Effector CD8-positive, alpha-beta T cell (primary cell): ENCODE measurements around the gene LRRC18.

Experiments used
- DNase-seq: peaks from one replicate; lab custom pipeline; 2025; lab: John Stamatoyannopoulos, UW

Gene LRRC18

GRCh38 chr10:48907730-48908129 lies 31.9 kb downstream of the LRRC18 start:
- DNase-seq = no peak

- no peak for DNase-seq
Observed at GRCh38 chr10:48906841-48907240, 32.8 kb downstream of the LRRC18 start.

DNA sequence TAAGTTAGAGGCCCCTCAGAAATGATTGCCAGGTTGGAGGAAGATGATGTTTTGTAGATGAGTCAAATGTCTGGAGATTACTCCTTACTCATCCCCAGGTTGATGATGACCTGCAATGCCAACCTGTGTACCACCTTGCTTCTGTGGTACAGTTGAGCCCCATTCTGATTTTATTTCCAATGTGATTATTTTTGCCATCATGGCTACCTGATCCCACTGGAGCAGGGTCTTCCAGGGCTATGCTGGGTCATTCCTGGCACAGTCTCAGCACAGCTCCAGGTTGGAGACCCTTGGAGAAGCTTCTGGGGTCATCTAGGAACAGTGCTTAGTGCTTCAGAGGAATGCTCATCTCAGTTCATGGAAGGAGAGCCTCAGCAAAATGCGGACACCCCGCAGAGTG lies 34.3 kb downstream of the LRRC18 start:
- DNase-seq = no peak

DNA sequence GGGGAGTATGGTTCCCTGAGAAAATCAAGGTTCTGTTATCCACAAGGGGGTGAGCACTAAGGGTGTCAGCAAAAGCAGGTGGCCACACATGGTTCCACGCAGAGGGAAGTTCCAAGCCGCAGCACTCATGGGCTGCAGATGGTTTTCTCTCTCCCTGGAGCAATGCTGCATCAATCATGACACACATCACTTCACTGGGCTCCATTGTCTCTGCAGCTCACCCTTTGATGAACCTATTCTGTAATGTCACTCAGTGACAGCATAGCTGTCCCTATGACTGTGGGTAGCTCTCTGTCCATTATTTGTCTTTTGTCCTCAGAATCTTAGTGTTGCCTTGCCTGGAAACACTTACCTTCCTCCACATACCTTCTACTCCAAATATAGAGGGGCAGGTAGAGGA lies 34.8 kb downstream of the LRRC18 start:
- DNase-seq = no peak

GRCh38 chr10:48903151-48903550 lies 36.5 kb downstream of the LRRC18 start:
- no peak for DNase-seq

DNA sequence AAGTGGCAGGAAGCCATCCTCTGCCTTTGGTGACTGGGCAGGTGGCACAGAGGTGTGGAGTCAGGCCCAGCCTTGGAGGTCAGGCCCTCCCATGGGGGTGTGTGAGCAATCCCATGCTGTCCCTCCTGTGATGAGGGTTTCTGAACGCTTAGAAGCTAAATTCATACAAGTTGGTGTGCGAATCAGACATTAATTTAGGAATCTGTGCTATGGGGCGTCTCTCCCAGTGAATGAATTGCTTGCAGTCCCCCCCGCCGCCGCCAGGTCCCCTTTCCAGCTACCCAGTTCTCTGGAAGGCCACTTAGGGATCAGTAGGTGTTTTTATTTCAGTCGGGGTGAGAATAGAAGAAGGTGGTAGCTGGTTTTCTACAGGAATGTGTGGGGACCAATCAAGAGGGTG lies 37.5 kb downstream of the LRRC18 start:
- no peak for DNase-seq

- no peak for DNase-seq
Observed at GRCh38 chr10:48901319-48901718, 38.3 kb downstream of the LRRC18 start.

DNA sequence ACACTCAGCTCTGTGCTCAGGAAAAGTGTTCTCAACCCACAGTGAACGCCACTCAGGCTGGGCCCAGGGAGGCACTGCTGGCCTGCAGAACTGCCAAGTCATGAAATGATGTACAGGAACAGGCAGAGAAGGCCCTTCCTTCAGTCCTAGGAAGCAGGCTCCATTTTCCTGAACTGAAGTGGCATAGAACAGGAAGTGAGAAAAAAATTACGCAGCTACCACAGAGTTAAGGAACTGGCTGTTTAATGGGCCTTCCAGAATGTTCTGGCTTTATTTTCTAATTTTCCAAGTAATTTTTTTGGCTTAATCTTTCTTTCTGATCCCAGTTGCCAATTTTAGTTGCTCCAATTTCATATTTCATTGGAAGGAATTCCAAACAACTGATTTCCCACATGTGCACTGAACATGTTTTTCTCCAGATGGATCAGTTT lies 39.3 kb downstream of the LRRC18 start:
- no peak for DNase-seq

DNA sequence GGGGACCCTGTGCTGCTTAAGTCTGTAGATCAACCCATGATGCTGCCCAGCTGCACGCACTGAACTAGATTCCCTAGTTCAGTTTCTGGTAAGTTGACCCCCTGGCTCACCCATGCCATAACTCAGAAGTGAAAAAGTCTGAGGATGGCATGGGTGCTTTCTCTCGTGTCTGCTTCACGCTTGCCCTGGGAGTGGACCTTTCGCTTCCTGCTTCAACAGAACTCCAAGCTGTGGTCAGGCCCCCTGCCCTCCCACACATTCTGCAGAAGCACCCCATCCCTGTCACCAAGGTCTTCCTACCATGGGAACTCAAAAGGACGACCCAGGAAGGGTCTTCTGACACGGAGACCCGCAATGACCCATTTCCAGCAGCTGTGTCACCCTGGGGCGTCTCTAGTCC lies 39.9 kb downstream of the LRRC18 start:
- DNase-seq = no peak

GRCh38 chr10:48898426-48898825 lies 41.2 kb downstream of the LRRC18 start:
- DNase-seq = no peak

GRCh38 chr10:48897441-48897790 lies 42.2 kb downstream of the LRRC18 start:
- DNase-seq = no peak

DNA sequence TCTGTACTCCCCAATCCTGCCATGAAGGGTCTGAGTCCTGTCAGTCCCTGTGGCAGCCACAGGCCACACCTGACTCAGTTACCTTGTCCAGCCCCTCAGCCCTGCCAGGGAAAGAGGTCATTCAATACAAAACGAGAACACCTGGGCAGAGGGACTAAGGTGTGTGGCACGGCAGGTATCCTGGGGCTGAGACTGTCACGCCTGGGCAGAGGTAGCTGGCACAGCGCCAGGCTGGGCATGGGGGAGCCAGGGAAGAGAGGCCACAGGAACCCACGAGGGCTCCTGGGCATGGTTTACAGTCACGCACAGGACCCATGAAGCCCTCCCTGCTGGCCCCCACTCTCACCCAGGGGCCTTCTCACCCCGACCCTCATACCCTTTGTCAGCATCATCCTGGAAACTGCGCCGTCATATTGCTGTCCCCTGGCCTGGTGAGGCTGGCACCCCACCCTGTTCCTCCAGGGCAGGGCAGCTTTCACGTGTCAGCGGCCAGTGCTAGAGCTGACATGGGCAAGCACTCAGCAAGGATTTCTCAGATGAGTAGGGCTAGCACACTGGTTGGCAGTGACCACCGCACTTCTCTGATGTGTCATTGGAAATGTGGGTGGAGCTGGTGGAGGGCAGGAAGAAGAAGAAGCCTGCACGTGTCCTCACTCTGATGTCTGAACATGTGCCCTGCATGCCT lies 42.7 kb downstream of the LRRC18 start:
- no peak for DNase-seq

DNA sequence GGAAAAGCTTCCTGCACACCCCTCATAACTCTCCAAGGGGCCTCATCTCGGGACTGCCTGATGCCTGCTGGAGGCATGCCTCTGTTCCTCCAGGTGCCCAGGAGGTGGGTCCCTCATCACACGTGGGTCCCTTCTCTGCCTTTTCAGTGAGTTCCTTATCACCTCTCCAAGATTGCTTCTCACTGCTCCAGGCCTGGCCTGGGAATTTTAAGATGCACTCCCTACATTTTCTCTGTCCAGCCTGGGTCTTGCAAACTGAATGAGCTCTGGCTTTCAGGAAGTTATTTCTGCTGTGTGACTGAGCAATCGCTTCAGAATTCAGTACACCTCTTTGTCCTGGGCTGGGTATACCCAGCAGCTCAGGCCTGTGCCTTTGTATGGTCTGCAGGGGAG lies 43.8 kb downstream of the LRRC18 start:
- no peak for DNase-seq

- no peak for DNase-seq
Observed at GRCh38 chr10:48894911-48895802, 44.5 kb downstream of the LRRC18 start.

DNA sequence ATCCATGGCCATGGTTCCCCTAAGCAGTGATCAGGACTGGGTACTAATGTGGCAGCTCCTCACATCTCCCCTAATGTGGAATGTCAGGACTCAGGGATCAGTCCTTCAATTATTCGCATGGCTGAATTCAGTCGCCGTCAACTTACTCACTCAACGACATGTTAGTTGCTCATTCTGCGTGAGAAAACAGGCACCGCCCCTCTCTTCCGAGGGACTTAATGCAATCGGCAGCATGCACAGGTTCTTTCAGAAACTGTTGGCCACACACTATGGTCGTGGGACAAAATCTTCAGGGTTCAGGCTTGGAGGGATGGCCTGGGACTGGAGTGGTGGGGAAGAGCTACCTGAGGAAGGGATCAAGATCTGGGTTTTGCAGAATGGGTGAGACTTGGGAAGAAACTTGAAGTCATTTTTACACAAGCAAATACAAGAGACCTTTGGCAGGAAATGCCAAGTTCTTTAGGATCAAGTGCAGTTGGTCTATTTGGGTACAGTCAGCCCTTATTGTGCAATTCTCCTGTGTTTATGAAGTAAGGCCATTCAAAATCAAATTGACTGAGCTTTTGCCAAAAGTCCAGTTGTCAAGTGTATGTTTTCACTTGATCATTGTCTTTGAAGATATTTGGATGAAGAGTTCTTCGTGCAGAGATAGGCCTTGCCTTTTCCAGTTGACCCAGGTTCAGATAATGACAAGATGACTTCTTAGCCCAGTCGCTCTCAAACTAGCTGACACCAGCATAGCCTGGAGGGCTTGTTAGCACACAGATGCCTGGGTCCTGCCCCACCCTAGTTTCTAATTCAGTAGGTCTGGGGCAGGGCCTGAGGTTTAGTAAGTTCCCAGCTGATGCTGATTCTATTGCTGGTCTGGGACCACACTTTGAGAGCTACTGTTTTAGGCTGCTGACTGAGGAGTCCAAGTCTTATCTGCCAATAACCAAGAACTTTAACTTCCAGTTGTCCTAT lies 48.5 kb downstream of the LRRC18 start:
- DNase-seq = no peak

DNA sequence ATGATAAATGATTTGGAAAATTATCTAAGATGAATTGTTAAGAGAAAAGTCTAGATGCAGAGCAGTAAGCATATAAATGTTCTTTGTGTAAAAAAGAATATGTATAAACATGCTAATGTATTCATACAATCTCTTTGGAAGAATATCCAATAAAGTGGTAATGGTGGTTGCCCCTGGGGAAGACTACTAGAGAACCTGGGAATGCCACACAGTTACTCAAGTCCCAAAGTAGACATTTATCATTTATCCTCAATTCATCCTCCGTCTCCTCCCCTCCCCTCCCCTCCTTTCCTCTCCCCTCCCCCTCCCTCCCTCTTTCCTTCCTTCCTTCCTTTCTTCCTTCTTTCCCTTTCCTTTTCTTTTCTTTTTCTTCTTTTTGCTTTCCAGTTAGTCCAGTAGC lies 51.7 kb downstream of the LRRC18 start:
- DNase-seq = no peak

DNA sequence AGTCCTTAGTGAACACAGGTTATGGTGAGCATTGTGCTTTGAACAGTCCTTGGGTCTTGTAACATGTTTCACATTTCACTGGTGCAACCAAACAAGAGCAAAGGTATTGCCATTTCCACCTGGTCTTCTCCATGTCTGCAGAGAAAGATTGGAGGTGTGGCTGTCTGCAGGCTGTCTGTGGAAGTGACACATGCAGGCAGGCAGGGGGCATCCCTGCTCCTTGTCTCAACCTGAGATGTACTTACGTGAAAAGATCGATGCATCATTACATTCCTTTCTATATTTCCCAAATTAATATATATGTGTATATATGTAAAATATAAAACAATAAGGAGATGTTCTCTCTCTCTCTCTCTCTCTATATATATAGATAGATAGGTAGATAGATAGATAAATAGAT lies 54.3 kb downstream of the LRRC18 start:
- DNase-seq = no peak

GRCh38 chr10:48884179-48885045 lies 55.2 kb downstream of the LRRC18 start:
- DNase-seq = no peak

GRCh38 chr10:48883701-48884100 lies 55.9 kb downstream of the LRRC18 start:
- no peak for DNase-seq

GRCh38 chr10:48882881-48883280 lies 56.8 kb downstream of the LRRC18 start:
- DNase-seq = no peak

DNA sequence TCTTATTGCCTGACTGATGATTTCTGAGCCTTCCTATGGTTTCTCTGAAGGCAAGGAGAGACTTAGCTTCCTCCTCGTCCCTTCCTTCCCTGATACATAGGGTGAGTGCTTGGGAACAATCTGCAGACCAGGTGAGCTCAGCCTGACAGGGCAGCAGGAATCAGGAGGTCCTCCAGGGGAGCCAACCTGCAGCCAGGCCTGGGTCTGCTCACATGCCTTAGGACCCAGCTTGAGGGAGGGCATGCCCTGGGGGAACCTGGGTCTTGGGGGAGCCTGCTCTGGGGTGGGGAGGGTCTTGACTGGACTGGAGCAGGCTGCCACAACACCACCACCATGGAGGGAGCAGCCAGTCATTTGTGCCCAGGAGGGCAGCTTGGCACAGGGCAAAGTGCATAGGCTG lies 57.7 kb downstream of the LRRC18 start:
- DNase-seq = no peak
